NCI-H345 treated with DMSO at 0.1 percent for 48 hours (cell line): ENCODE measurements around the gene OVCH1.
"Not testable (repeated sequence)": the region's sequence is repeated elsewhere in the genome, so short reads cannot be mapped to it uniquely, and the experiment has no call there.

ENCODE experiments used
- DNase-seq: peaks from one replicate; lab custom pipeline; 2025; ENCODE audit not compliant: unreplicated experiment; lab: John Stamatoyannopoulos, UW

OVCH1 gene

DNA sequence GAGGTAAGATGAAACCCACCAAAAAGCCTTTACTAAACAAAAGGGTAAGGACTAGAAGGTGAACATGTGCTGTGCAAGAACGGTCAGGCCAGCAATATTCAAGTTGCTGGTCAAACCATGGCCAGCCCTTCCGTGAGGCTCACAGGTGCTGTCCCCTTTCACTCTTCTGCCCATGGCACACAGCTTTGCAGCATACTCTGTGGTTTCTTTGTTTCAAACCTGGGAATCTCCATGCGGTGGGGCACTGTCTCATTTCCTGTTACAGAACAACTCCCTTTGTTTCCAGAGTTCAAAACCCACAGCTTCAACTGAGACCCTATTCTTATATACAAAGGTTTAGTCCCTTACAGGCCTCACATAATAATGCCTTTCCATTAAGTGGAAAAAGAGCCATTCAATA, 1.7 kb upstream of the OVCH1 start:
- no peak for DNase-seq

- DNase-seq: no peak
Measured at GRCh38 chr12:29492891-29493290, 4.6 kb downstream of the OVCH1 start.

DNA sequence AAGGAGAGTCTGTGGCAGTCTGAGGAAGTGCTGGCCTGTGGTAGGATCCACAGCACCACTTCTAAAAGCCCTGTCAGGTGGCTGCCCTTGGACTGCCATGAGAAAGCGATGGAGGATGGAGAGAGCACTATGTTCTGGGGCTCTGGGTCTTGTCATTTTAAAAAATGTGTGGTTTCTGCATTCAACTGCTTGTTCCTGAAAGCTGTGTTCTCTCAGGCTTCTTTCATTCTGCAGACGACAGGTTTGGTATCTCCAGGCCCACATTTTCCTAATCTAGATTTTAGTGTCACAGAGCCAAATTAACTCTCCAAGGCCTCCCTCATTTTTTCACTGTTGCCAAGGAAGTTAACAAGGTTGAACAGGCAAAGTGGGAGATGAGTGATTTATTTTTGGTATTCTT, 10.5 kb downstream of the OVCH1 start:
- no peak for DNase-seq

- no peak for DNase-seq
Measured at GRCh38 chr12:29463198-29463597, 34.3 kb downstream of the OVCH1 start.

- DNase-seq: no peak
Measured at GRCh38 chr12:29460082-29460481, 37.4 kb downstream of the OVCH1 start.

- DNase-seq: no peak
Measured at GRCh38 chr12:29455087-29455486, 42.4 kb downstream of the OVCH1 start.

DNA sequence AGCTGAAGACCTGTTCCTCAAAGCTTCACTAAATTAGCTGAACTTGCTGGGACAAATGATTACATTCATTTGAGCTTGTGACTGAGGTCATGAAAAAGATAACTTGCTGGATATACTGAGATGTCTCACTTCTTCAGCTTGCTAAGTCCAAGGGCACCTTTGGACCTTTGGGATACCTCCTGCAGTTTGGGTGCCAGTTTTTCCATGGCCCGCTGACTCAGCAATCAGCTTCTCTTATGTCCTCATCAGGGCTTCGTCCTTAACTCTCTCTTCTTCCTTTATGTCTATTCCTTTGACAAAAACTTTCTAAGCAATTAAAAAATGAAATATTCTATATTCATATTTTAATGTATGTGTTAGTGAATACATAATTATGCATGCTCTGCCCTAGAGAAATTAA, 45.6 kb downstream of the OVCH1 start:
- no peak for DNase-seq

DNA sequence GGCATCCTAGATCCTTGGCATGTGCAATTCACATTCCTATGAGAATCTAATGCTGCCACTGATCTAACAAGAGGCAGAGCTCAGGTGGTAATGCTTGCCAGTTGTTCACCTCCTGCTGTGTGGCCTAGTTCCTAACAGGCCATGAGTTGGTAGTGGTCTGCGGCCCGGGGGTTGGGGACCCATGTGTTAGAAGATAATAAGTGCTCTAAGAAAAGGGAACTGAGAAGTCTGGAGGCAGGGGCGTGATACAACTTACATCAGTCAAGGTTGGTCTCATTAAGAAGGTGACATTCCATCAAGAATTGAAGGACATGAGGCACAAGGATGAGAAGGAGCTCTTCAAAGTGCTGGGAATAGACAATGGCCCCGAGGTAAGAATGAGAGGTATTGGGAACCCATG, 49.3 kb downstream of the OVCH1 start:
- no peak for DNase-seq

DNA sequence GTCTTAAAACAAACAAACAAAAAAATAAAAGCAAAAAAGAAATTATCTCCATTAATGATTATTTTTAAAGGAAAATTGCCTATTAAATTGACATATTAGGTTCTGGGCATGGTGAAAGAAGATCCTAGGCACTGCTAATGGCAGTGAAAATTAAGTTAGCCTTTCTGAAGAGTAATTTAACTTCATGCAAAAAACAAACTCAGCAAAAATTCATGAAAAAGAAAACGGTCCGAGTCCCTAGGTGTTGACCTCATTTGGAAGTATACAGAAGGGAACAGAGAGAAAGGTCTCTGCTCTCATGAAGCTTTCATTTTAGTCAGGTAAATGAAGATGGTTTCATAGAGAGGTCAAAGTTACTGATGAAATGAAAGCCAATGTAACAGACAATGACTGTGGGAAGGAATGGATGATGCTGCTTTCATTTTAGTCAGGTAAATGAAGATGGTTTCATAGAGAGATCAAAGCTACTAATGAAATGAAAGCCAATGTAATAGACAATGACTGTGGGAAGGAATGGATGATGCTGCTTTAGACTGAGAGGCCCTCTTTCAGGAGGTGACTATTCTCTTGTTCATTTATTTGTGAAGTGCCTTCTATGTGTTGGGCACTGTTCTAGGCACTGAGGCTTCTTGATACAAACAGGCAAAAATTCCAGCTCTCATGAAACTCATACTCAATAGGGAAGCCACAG, 50.1 kb downstream of the OVCH1 start:
- no peak for DNase-seq

GRCh38 chr12:29439506-29439905, 58.0 kb downstream of the OVCH1 start:
- DNase-seq: no peak

DNA sequence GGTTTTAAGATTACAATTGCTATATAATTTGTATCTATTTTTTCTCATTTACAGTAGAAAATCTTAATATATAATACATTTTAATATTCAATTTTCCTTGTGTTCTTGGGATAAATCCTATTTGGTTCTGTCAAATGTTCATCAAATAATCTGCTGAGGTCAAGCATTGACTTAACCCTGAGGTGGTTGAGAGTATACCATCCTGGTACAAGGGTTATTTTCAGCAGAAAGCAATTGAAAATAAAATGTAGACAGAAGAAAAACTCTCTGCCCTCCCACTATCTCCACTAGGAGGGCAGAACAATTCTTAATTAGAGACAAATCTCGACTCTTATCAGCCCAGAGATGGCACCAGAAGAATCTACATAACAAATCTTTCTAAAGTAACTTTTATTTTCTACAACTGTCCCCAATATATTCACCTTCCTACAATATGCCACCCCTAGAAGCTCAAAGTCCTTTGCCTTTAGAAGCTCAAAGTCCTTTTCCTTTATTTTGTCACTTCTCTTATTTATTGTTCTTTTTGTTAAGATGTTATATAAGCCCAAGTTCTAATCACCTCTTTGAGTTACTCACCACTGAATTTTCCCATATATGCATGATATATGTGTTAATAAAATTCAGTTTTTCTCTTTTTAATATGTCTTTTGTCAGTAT, 58.6 kb downstream of the OVCH1 start:
- no peak for DNase-seq

DNA sequence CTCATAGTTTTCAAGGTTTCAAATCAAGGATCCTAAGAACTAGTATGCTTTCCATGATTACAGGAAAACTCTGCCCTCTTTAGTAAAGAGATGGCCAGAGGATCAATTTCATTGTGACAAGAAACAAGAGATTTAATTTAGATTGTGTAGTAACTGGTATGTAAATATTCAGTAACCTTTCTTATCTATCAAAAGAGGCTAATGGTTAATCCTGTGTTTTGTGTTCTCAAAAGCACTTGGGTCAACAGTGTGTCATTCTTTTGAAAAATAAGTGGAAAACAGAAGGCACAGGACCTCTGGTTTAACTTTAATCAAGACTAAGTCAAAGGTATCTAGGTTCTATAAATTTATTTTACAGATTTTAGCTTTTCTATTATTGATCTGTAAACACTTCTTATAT, 59.9 kb downstream of the OVCH1 start:
- no peak for DNase-seq

DNA sequence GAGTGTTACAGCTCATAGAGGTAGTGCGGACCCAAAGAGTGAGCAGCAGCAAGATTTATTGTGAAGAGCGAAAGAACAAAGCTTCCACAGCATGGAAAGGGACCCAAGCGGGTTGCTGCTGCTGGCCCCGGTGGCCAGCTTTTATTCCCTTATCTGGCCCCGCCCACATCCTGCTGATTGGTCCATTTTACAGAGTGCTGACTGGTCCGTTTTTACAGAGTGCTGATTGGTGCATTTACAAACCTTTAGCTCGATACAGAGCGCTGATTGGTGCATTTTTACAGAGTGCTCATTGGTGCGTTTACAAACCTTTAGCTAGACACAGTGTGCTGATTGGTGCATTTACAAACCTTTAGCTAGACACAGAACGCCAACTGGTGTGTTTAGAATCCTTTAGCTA, 60.7 kb downstream of the OVCH1 start:
- not testable (repeated sequence) for DNase-seq

DNA sequence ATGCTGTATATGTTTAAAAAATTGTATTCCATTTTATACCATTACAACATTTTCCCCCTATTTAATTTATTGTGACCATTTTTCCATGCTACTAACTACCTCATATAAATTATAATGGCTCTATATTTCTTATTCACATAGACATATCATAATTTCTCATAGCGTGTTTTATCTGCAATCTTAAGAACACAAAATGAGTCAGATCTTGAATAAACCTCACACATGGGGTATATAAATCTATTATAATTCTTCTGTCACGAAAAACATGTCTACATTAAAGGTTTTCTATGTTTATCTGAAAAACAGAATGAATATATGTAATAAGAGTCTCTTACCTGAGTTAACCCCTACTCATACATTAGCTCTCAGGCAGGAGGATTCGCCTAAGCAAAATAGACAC, 66.0 kb downstream of the OVCH1 start:
- DNase-seq: no peak

DNA sequence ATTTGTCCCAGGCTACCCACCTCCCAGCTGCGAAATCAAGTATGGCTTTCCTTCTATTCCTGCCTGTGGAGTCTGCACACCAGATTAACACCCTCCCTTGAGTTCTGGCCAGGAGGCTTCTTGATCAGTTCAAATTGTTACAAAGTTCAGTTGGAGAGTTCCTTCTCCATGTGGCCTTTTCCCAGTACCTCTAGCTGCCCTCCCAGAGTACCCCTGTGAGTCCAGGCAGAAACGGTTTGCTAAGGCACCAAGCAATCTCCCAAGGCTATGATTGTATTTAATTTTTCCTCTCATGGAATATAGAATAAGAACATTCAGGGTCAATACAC, 66.8 kb downstream of the OVCH1 start:
- no peak for DNase-seq

GRCh38 chr12:29429999-29430715, 67.3 kb downstream of the OVCH1 start:
- DNase-seq: no peak

- DNase-seq: no peak
Measured at GRCh38 chr12:29428633-29429032, 68.9 kb downstream of the OVCH1 start.

DNA sequence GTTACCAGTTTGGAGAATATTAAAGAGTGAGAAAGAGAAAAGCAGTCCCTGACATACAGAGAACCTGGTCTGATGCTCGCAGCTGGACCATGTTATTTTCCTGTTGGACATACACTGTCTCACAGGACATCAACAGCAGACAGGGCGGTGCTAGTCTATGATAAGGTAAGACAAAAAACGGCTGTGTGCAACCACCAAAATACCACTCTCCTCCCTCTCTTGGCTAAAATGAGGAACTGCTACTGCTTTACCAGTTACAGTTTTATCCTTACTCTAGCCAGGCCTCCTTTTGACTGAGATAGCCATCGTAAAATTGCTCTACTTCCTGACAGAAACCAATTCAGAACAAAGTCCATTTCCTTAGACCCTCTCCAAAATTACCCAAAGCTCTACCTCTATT, 69.5 kb downstream of the OVCH1 start:
- DNase-seq: no peak

DNA sequence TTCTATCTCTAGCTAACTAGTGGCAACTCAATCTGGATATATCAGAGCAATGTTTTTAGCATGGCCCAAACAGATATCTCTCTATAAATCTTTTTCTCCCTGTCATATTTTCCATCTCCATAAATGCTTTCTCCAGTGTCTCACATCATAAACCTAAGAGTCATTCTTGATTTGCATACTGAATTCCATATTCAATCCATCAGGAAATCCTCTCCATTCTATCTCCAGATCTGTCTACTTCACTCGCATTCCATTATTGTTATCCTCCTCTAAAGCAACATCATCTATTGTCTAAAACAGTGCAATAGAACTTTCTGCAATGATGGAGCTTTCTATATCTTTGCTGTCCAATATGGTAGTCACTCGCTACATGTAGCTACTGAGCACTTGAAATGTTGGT, 71.0 kb downstream of the OVCH1 start:
- DNase-seq: no peak

DNA sequence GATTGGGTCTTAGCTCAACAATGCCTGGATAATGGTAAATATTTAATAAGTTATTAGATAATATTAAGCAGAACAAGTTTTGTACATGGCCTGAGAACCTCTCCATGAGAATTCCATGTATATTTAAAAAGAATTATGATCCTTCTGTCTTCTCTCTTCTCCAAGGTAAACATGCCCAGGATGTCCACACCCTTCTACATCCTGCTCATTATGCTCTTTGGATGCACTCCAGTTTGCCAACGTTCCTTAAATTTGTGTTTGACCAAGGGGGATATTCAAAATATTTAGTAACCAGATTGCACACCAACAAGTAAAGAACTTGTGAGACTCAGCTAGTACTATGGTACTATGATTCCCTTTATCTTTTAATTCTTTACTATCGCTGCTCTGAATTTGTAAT, 71.8 kb downstream of the OVCH1 start:
- no peak for DNase-seq

DNA sequence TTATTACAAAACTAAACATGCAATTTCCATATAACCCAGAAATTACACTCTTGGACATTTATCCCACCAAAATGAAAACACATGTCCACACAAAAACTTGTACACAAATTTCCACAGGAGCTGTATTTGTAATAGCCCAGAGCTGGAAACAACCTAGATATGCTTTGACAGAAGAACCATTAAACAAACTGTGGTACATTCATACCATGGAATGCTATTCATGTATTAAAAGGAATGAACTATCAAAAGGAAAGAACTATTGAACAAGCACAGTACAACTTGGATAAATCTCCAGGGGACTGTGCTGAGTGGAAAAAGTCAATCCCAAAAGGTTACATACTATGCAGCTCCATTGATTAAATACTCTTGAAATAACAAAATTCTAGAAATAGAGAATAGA, 80.7 kb downstream of the OVCH1 start:
- no peak for DNase-seq

DNA sequence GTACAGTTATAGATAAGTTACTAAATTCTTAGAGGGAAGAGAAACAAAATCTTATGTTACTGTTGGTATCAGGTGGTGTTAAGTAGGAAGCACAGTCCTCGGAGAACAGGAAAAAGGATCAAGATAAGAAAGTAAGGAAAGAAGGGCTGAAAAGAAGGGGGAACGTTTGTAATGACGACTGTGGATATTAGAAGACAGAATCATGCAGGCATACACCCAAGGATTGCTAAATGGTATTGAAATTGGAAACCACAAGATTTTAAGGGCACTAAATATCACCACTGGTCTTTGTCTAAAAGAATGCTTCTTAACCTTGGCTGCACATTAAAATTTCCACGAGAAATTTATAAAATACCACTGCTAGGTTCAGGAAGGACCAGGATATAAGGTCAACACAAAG, 82.4 kb downstream of the OVCH1 start:
- DNase-seq: no peak

- DNase-seq: no peak
Measured at GRCh38 chr12:29414368-29414767, 83.1 kb downstream of the OVCH1 start.
